Colonic mucosa (tissue), 4 donors: ENCODE results near the gene SLC13A2. TPM values are rescaled to one million over a fixed set of nuclear protein-coding genes. Genes with fewer than 3 reads are reported as not detected.

Experiments
- DNase-seq: peaks from one replicate; pipeline ENCODE4 v3.0.0-alpha.2; 2020
- H3K27ac ChIP-seq: fragments of 200-600 bp; one replicate; pipeline ENCODE4 v1.8.0; 2021
- H3K27me3 ChIP-seq: fragments of 200-600 bp; one replicate; pipeline ENCODE4 v1.8.0; 2021
- H3K36me3 ChIP-seq: fragments of 200-600 bp; one replicate; pipeline ENCODE4 v1.8.0; 2021
- H3K4me1 ChIP-seq: fragments of 200-600 bp; one replicate; pipeline ENCODE4 v1.8.0; 2021; ENCODE audit warnings: mild to moderate bottlenecking
- H3K4me3 ChIP-seq: fragments of 200-600 bp; one replicate; pipeline ENCODE4 v1.8.0; 2021
- H3K9ac ChIP-seq, 2 donors: one replicate each; pipeline ENCODE4 v1.7.0; 2013; ENCODE audit warnings: control low read depth in 2 of 2, low read depth in 2 of 2, low read length in 2 of 2
- H3K9me3 ChIP-seq: fragments of 200-600 bp; one replicate; pipeline ENCODE4 v1.8.0; 2021
- CTCF ChIP-seq: fragments of 200-600 bp; IDR thresholded peaks from one replicate; pipeline ENCODE4 v1.8.0; 2022; ENCODE audit warnings: antibody characterized with exemption, mild to moderate bottlenecking
- intact Hi-C: fragments of 100-400 bp; cut with DNase I; formaldehyde crosslinking; loops from one replicate; pipeline ENCODE4 v1.14.1; 2022
- total RNA-seq, 2 donors: library from RNA; stranded (reverse); fragmentation: NEBNext Ultra II Directional in 1 of 2; extraction: Animal tissue kit (Norgen Biotek cat#: 25700) in 1 of 2; gene quantifications; one replicate each; pipeline ENCODE4 v1.2.1, GENCODE V29; 2021
- donor health status: healthy.
- donor health status: DM: no; HTN: no; CAD: no.
- donor health status: DM: no; HTN: no; CAD: no.

SLC13A2 gene
- total RNA-seq, 2 donors from 2014 or later: 24.7 to 40.5 TPM

GRCh38 chr17:28538296-28538895 lies 65.0 kb downstream of the SLC13A2 start:
- DNase-seq: no peak
- no peak overlapping the region for H3K9ac ChIP-seq
- H3K27ac ChIP-seq: no peak overlapping the region
- no peaks in the 10 kb centered on the region for H3K4me1 ChIP-seq
- no peaks in the 10 kb centered on the region for H3K27me3 ChIP-seq
- H3K36me3 ChIP-seq: no peaks in the 10 kb centered on the region
- TF ChIP-seq CTCF: no peak
- H3K9me3 ChIP-seq: no peaks in the 10 kb centered on the region
- intact Hi-C loops: no loop called here
- no peak overlapping the region for H3K4me3 ChIP-seq

GRCh38 chr17:28540231-28540630 lies 66.8 kb downstream of the SLC13A2 start:
- intact Hi-C loops: no loop called here
- no peak for DNase-seq
- H3K27ac ChIP-seq: no peak overlapping the region
- H3K9ac ChIP-seq: no peak overlapping the region
- H3K9me3 ChIP-seq: no peaks in the 10 kb centered on the region
- H3K4me1 ChIP-seq: no peaks in the 10 kb centered on the region
- no peak overlapping the region for H3K4me3 ChIP-seq
- TF ChIP-seq CTCF: no peak
- no peaks in the 10 kb centered on the region for H3K36me3 ChIP-seq
- no peaks in the 10 kb centered on the region for H3K27me3 ChIP-seq

GRCh38 chr17:28541439-28541838 lies 68.0 kb downstream of the SLC13A2 start:
- Histone ChIP-seq H3K9ac (no peak overlapping the region), H3K27me3 (no peaks in the 10 kb centered on the region), H3K9me3 (no peaks in the 10 kb centered on the region), H3K36me3 (no peaks in the 10 kb centered on the region), H3K4me3 (no peak overlapping the region), H3K4me1 (no peaks in the 10 kb centered on the region), H3K27ac (no peak overlapping the region)
- no peak for DNase-seq
- TF ChIP-seq CTCF: no peak
- intact Hi-C loops: loop anchor here (1.0 kb wide), 1 partner anchor 47 kb away; no protein-coding TSS in a partner anchor

- intact Hi-C loops: no loop called here
- Histone ChIP-seq H3K4me3 (no peak overlapping the region), H3K27me3 (no peaks in the 10 kb centered on the region), H3K9ac (no peak overlapping the region), H3K4me1 (no peaks in the 10 kb centered on the region), H3K27ac (no peak overlapping the region), H3K9me3 (no peaks in the 10 kb centered on the region), H3K36me3 (no peaks in the 10 kb centered on the region)
- no peak for TF ChIP-seq CTCF
- no peak for DNase-seq
Observed at GRCh38 chr17:28544402-28545140, 71.1 kb downstream of the SLC13A2 start.

GRCh38 chr17:28545141-28545503 lies 71.7 kb downstream of the SLC13A2 start:
- no peak for DNase-seq
- H3K9me3 ChIP-seq: no peaks in the 10 kb centered on the region
- intact Hi-C loops: no loop called here

More at GRCh38 chr17:28545141-28545503, 71.7 kb downstream of the SLC13A2 start:
- Histone ChIP-seq H3K4me1 (no peaks in the 10 kb centered on the region), H3K36me3 (no peaks in the 10 kb centered on the region), H3K27me3 (no peaks in the 10 kb centered on the region), H3K27ac (no peak overlapping the region), H3K4me3 (no peak overlapping the region), H3K9ac (no peak overlapping the region)
- no peak for TF ChIP-seq CTCF
